NCI-H345 treated with DMSO at 0.1 percent for 48 hours (cell line): ENCODE data around the gene RAB35.
"Not testable (repeated sequence)": the region's sequence is repeated elsewhere in the genome, so short reads cannot be mapped to it uniquely, and the experiment has no call there.

Source experiments
- DNase-seq: peaks from one replicate; lab custom pipeline; 2025; ENCODE audit not compliant: unreplicated experiment; lab: John Stamatoyannopoulos, UW

Gene RAB35

DNA sequence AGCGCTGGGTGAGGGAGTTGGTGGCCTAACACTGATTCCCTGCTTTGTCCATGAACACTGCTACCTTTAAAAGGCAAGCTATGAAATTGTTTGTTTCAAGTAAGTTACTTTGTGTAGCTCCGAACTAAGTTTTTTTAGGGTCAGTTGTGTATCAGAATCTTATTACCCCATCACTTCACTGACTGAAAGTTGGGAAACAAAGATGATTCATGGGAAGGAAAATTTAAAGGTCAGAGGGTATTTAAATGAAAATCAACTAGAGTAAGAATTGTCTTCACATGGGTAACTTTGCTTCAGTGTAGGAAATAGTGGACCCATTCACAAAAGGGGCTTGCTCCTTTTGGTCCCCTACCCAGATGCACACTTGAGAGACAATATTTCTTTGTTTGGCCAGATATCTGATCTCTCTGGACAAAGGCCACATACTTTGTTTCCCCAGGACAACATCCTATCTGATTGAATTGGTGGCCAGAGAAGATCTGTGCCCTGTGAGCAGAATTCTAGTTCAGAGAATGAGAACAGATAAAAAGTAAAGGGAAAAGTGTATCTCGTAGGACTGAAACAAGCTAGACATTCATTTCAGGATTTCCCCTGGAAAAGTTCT, 53.5 kb downstream of the RAB35 start:
- DNase-seq = no peak

DNA sequence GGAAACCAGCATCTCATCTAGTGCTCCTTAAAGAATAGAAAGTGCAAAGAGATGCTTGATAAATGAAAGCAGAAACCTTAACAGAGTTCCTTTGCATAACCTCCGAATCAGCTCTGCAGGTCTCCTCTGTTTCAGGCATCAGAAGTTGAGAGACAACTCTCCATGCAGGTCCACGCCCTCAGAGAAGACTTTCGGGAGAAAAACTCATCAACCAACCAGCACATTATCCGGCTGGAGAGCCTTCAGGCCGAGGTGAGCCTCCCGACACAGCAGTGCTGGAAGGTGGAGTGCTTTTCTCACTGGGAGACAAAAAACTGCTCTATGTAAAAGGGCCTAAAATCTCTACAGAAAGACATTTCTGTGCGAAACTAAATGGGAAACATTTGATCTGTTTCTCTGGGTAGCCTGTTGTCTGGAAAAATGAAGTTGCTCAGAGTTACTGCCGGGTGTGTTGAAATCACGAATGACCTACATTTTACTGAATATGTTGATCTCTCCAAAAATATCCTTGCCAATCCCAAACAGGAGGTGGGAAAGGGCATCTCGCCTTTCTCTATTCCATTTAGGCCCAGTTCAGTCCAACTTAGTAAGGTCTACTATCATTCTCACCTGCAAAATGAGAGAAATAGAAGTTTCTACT, 54.9 kb downstream of the RAB35 start:
- no peak for DNase-seq

DNA sequence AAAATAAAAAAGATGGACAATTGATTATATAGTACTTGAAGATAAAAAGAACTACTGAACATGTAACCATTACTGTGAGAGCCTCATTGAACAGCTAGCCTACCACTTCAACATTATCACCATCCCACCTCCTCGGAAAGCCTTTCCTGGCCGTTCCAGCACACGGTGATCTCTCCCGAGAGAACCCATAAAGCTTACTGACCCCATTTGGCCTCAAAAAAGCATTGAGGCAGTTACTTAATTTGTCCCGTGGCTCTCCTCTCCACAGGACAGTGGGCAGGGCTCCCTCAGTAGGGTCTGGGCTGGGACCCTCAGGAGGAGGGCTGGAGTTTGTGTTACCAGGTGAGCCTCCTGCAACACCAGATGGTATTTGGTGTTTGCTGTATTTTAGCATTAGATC, 55.8 kb downstream of the RAB35 start:
- no peak for DNase-seq

DNA sequence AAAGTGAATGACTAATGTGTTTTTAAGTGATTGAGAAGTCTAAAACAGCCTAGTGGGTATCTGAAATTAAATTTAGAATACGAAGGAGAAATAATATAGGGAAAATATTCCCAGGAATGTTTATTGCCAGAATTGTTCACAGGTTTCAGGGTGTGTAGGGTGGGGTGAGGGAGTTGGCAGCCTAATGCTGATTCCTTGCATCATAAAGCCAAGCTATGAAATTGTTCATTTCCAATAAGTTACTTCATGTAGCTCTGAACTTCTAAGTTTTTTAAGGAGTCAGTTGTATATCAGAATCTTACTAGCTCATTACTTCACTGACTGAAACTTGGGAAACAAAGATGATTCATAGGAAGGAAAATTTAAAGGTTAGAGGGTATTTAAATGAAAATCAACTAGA, 56.4 kb downstream of the RAB35 start:
- no peak for DNase-seq

DNA sequence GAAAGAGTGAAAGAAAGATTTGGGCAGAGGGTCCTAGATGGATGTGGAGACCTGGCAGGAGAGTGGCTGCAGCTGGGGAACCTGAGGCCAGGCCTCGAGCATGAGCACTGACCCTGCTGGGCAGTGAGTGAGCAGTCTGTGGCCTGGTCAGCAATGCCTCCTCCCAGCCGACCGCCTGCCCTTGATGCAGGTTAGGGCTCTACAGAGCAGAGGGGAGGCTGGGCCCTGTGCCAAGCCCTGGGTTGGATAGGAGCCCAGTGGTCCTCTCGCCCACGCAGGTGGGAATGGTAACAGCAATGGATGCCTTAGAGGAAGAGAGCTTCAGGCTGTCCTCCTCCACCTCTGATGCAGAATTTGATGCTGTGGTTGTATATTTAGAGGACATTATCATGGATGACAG, 59.8 kb downstream of the RAB35 start:
- DNase-seq = no peak

DNA sequence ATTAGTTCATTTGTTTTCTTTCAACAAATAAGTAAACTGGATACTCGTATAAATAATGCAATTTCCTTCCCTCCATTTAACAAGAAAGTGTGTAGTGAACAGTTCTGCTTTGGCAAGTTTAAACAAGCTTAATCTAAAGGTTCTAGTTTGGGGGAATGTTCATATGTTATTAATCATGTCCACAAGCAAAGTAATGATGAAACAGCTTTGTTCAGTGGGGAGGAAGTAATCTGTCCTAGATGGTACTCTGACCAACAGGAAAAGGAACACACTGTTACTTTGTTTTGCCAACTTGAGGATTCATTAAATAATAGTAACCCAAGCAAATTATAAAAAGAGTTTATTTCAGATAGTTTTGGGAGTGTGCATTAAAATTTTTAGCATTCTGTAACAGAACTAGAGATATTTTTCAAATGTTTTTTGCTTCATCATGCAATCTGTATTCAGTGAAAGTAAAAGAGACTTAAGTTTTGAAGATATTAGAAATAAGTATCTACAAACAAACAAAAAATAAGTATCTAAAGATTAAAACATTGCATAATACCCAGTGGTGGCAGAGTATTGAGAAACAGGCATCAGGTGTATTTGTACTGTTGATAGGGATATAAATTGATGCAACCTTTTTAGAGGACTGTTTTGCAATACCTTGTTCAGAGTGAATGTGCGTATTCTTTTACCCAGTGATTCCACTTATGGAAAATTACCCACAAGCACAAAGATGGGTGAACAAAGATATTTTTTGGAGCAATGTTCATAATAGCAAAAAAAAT, 61.1 kb downstream of the RAB35 start:
- no peak for DNase-seq

DNA sequence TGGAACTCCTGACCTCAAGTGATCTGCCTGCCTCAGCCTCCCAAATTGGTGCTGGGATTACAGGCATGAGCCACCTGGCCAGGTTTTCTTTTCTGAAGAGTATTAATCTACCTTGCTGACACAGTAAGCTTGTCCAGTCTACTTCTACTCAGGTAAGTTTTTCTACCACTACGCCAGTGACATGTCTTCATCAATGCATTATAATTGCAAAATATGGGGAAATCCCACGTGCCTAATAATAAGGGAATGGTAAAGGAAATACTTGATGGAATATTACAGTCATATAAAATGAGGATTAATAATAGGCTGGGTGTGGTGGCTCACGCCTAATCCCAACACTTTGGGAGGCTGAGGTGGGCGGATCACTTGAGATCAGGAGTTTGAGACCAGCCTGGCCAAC, 62.3 kb downstream of the RAB35 start:
- no peak for DNase-seq

DNA sequence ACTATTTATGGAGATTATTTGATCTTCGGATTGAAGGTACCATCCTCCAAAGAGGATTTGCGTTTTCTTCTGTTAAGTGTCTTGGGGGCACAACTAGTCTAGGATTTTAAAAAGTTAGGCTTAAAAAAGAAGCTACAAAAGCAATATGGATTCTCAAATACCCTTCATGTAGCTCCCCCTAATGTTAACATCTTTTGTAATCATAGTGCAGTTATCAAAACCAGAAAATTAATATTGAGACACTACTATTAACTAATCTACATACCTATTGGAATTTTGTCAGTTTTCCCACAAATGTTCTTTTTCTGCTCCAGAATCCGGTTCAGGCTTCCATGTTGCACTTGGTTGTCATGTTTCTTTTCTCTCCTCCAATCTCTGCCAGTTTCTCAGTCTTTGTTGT, 65.0 kb downstream of the RAB35 start:
- DNase-seq = no peak

DNA sequence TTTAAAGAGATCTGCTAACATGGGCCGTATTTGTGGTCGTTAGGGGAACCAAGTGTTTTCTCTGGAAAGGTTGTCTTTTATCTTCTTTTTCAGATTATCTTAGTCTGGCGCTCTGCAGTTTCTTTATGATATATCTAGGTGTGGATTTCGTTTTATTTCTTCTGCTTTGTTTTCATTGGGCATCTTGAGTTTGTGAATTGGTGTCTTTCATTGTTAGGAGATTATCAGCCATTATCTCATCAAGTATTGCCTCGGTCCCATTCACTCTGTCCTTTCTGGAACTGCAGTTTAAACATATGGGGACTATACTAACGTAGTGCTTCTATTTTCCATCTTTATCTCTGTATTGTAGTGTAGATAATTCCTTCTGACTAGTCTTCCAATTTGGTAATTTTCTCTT, 67.1 kb downstream of the RAB35 start:
- DNase-seq = no peak

DNA sequence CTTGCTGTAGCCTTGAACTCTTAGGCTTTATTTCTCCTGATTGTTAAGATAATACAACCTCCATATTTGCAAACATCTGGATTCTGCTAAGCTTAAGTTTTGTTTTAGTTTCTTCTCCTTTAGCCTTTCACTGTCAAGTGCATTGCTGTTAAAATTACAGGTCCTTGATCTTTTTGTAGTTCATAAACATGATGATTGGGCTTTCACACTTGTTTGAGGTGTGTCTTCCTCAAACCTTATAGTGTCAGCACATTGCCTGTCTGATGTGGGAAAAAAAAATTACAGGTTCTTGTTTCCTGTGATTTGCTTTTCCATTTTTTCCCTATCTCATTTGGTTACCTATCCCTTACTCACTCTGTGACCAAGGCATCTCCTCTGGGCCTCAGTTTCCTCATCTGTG, 68.3 kb downstream of the RAB35 start:
- no peak for DNase-seq

DNA sequence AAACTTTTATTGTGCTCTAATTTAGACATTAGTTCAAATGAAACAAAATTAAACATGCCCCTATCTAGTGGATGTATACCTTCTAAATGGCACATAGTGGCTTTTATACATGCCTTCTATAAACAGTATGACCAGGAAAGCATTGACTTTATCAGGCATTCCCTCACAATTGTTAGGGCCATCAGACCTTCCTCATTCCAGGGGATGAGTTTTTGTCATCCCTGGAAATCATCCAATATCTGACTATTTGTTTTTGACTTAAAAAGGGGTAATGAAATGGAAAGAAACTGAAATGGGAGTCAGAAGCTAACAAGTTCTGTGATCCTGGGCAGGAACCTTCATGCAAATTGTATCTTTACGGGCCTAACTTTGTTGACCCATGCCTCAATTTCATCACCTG, 69.5 kb downstream of the RAB35 start:
- DNase-seq = no peak

DNA sequence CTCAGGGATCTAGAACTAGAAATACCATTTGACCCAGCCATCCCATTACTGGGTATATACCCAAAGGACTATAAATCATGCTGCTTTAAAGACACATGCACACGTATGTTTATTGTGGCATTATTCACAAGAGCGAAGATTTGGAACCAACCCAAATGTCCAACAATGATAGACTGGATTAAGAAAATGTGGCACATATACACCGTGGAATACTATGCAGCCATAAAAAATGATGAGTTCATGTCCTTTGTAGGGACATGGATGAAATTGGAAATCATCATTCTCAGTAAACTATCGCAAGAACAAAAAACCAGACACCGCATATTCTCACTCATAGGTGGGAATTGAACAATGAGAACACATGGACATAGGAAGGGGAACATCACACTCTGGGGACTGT, 71.2 kb downstream of the RAB35 start:
- not testable (repeated sequence) for DNase-seq
